ENCODE data around the gene SLC23A2. TPM values are rescaled to one million over a fixed set of nuclear protein-coding genes. Genes with fewer than 3 reads are reported as not detected.
A peak's percentile ranks its signal among the peaks of the same experiment; 100 is the strongest.

Gene SLC23A2
- polyA plus RNA-seq, 3 donors, result 3.3 to 28.4 (median 6.4) TPM

DNA sequence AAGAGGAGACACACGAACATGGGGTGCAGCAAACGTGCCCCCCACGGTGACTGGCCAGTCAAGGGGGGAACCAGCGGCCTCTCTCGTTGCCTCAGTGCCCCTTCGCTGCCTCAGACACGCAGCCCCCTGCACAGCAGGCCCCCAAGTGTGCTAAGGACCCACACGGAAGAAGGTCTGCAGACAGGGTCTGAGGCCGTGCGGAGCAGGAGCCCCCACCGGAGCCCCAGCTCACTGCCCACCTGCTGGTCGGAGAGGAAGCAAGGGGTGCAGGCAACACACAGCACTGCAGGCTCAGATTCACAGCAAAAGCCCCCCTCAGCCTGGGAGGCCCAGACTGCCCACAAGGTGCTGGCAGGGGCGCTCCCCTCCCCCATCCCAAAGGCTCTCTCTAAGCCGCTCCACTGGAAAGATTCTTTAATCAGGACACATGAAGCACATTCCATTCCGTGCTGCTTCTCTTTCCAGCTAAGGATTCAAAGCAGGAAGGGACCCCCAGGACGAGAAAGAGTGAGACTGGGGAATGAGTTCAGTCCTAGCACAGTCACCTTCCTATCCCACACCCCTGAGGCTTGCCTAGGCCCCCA lies 105.1 kb downstream of the SLC23A2 start:
- no peak overlapping the region for H3K27ac Mint-ChIP-seq
- Histone ChIP-seq H3K27ac (ENCODE audit: low read depth in 1 of 2, low read length in 2 of 2) (no peak overlapping the region), H4K20me1 (ENCODE audit: insufficient read depth, low read length) (peaks cover 50% of the 10 kb centered on the region), H3K27me3 (ENCODE audit: control insufficient read depth in 2 of 2, insufficient read depth in 2 of 2, low read length in 2 of 2) (no peaks in the 10 kb centered on the region), H3K4me3 (replicated peaks in 1 of 3; ENCODE audit: low read depth in 2 of 3, low read length in 3 of 3) (no peak overlapping the region), H3K9ac (ENCODE audit: insufficient read depth, low read length, poor library complexity, severe bottlenecking) (no peak overlapping the region), H3K36me3 (replicated peaks in 1 of 2; ENCODE audit: control insufficient read depth in 1 of 2, insufficient read depth in 2 of 2, low read length in 2 of 2) (peaks cover 55 to 88% of the 10 kb centered on the region in 2 donors), H3K4me1 (ENCODE audit: control insufficient read depth in 1 of 2, insufficient read depth in 2 of 2, low read length in 2 of 2) (peaks cover 3 to 9% of the 10 kb centered on the region in 2 donors), H2AFZ (ENCODE audit: insufficient read depth, low read depth, low read length, poor library complexity, severe bottlenecking) (no peak overlapping the region), H3K4me2 (replicated peaks; ENCODE audit: extremely low read depth, low read length, poor library complexity, severe bottlenecking) (no peak overlapping the region), H3K79me2 (ENCODE audit: insufficient read depth, low read length) (no peaks in the 10 kb centered on the region), H3K9me3 (replicated peaks in 1 of 2; ENCODE audit: control insufficient read depth in 1 of 2, insufficient read depth in 1 of 2, low read length in 2 of 2) (no peaks in the 10 kb centered on the region)
- peaks cover 21% of the 10 kb centered on the region for H3K4me1 Mint-ChIP-seq
- peaks cover 0 to 2% (median 0%) of the 10 kb centered on the region in 7 donors for H3K9me3 Mint-ChIP-seq
- DNase-seq, result no peak
- no peak overlapping the region for H3K4me3 Mint-ChIP-seq
- 87% methylated on average over 14 of the region's 16 CpGs for WGBS (ENCODE audit: insufficient coverage)
- peaks cover 71 to 74% of the 10 kb centered on the region in 2 donors for H3K36me3 Mint-ChIP-seq
- TF ChIP-seq, protein P1, sequence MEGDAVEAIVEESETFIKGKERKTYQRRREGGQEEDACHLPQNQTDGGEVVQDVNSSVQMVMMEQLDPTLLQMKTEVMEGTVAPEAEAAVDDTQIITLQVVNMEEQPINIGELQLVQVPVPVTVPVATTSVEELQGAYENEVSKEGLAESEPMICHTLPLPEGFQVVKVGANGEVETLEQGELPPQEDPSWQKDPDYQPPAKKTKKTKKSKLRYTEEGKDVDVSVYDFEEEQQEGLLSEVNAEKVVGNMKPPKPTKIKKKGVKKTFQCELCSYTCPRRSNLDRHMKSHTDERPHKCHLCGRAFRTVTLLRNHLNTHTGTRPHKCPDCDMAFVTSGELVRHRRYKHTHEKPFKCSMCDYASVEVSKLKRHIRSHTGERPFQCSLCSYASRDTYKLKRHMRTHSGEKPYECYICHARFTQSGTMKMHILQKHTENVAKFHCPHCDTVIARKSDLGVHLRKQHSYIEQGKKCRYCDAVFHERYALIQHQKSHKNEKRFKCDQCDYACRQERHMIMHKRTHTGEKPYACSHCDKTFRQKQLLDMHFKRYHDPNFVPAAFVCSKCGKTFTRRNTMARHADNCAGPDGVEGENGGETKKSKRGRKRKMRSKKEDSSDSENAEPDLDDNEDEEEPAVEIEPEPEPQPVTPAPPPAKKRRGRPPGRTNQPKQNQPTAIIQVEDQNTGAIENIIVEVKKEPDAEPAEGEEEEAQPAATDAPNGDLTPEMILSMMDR (IDR thresholded peaks at IDR 0.05), result no peak
- intact Hi-C loops (cut with micrococcal nuclease), result no loop called here
- H3K27me3 Mint-ChIP-seq (ENCODE audit: low read depth in 3 of 3), result peaks cover 0 to 2% (median 1%) of the 10 kb centered on the region in 3 donors

DNA sequence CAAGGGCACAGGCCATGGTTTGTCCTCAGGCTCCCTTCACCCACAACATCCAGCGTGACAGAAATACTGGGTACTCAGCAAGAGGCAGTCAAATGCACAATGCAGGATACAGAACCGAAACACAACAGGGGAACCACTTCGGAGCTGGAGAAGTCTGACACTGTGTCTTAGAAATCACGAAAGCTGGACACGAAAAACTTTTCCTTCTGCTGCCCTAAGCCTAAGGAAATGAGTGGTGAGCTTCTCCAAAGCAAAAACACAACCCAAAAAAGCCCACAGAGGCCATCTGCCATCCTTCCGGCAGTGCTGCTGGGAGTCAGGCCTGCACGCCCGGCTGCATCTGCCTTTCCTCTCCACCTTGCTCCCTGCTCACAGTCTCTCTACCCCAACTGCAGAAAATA lies 106.3 kb downstream of the SLC23A2 start:
- H4K20me1 ChIP-seq (ENCODE audit: insufficient read depth, low read length), result peaks cover 50% of the 10 kb centered on the region
- intact Hi-C loops (cut with micrococcal nuclease), result no loop called here
- H3K79me2 ChIP-seq (ENCODE audit: insufficient read depth, low read length), result no peaks in the 10 kb centered on the region
- Mint-ChIP-seq H3K36me3 (peaks cover 72 to 79% of the 10 kb centered on the region in 2 donors), H3K4me3 (no peak overlapping the region), H3K9me3 (peaks cover 0 to 2% (median 0%) of the 10 kb centered on the region in 7 donors), H3K27ac (peak overlapping the region in 3 of 7 donors; percentile 1 to 61 (median 30)), H3K27me3 (ENCODE audit: low read depth in 3 of 3) (peaks cover 0 to 2% (median 1%) of the 10 kb centered on the region in 3 donors), H3K4me1 (peaks cover 21% of the 10 kb centered on the region)
- H3K4me1 ChIP-seq (ENCODE audit: control insufficient read depth in 1 of 2, insufficient read depth in 2 of 2, low read length in 2 of 2), result peaks cover 3 to 9% of the 10 kb centered on the region in 2 donors
- peak overlapping the region in 1 of 2 donors; percentile 6 for H3K27ac ChIP-seq (ENCODE audit: low read depth in 1 of 2, low read length in 2 of 2)
- H3K9me3 ChIP-seq (replicated peaks in 1 of 2; ENCODE audit: control insufficient read depth in 1 of 2, insufficient read depth in 1 of 2, low read length in 2 of 2), result no peaks in the 10 kb centered on the region
- no peaks in the 10 kb centered on the region for H3K27me3 ChIP-seq (ENCODE audit: control insufficient read depth in 2 of 2, insufficient read depth in 2 of 2, low read length in 2 of 2)
- peaks cover 52 to 88% of the 10 kb centered on the region in 2 donors for H3K36me3 ChIP-seq (replicated peaks in 1 of 2; ENCODE audit: control insufficient read depth in 1 of 2, insufficient read depth in 2 of 2, low read length in 2 of 2)
- no peak overlapping the region for H2AFZ ChIP-seq (ENCODE audit: insufficient read depth, low read depth, low read length, poor library complexity, severe bottlenecking)
- WGBS (ENCODE audit: insufficient coverage), result 59% methylated on average over 3 of the region's 8 CpGs
- H3K9ac ChIP-seq (ENCODE audit: insufficient read depth, low read length, poor library complexity, severe bottlenecking), result no peak overlapping the region
- no peak overlapping the region for H3K4me2 ChIP-seq (replicated peaks; ENCODE audit: extremely low read depth, low read length, poor library complexity, severe bottlenecking)
- TF ChIP-seq, protein P1 (IDR thresholded peaks at IDR 0.05), result no peak
- no peak for DNase-seq
- no peak overlapping the region for H3K4me3 ChIP-seq (replicated peaks in 1 of 3; ENCODE audit: low read depth in 2 of 3, low read length in 3 of 3)
